ENCODE results near the gene UBR4.

GRCh38 chr1:19153169-19153568 is 56.9 kb downstream of the UBR4 start:
- TF ChIP-seq GATA1 (IDR thresholded peaks at IDR 0.05; ENCODE audit: low read depth, low read length) (no peak), POLR2A (IDR thresholded peaks at IDR 0.05; ENCODE audit: low read length) (no peak)
